NCI-H524 treated with DMSO at 0.1 percent for 48 hours (cell line): Measurements from ENCODE around the gene SLC7A8.
"Not testable (repeated sequence)": the region's sequence is repeated elsewhere in the genome, so short reads cannot be mapped to it uniquely, and the experiment has no call there.

ENCODE experiments used
- DNase-seq: peaks from one replicate; lab custom pipeline; 2025; lab: John Stamatoyannopoulos, UW

The SLC7A8 gene

DNA sequence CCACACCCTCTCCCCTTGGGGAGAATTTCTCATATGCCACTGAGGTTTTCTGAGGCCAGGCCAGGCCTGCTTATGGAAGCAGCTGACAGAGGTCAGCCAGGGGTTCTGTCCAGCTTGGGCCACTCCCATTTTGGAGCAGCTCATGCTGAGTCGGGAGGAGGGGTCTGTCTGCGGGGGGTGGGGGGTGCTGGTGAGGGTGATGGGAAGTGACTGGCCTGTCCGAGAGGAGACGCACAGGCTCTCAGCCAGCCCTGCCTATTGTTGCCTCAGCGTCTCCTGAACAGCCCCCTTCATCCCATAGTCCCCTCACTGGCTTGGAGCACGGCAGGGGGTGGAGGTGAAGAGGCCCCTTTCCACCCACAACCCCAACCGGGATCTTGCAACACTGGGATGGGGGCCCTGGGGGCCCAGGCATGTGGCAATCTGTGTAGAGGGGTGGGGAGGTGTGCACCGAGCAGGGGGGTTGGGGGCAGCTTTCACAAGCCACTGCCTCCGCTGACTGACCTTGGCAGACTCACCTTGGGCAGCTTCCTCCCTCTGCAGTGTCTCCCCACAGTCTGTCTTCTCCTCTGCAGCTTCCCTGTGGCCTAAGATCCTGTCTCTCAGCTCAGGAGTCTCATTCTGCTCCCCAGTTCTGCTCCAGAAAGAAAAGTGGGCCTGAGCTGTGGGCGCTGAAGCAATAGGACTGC lies 69.9 kb downstream of the SLC7A8 start:
- no peak for DNase-seq

DNA sequence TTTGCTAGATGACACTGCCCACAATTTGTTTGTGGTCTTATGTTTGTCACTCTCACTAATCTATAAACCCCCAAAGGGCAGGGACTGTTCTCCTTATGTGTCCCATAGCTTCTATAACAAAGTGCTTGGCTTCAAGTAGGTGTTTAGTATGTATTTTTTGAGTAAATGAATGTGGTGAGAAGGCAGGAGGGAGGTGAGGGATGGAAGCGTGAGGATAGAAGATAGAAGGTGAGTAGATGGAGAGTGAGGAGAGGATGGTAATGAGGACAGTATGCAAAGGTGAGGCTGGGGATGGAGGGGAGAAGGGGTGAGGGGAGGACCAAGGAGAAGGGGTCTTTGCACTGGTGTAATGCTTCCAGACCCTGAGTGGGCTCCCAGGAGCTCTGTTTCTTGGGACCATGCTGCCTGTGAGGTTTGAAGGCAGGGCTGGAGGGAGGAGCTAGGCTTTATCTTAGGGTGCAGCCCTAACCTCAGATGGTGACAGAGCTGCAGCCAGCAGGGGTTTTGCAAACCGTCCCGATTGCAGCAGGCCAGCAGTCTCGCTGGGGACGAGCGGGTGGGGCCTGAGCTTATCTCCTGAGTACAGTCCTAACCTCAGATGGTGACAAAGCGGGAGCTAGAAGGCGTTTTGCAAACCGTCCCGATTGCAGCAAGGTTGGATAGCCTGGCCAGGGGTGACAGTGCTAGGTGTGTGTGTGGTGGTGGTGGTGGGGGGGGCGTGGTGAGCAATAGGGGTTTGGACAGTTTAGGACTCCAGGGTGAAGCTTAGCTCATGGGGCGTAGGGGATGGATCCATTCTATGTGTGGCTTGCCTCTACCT lies 70.9 kb downstream of the SLC7A8 start:
- no peak for DNase-seq

DNA sequence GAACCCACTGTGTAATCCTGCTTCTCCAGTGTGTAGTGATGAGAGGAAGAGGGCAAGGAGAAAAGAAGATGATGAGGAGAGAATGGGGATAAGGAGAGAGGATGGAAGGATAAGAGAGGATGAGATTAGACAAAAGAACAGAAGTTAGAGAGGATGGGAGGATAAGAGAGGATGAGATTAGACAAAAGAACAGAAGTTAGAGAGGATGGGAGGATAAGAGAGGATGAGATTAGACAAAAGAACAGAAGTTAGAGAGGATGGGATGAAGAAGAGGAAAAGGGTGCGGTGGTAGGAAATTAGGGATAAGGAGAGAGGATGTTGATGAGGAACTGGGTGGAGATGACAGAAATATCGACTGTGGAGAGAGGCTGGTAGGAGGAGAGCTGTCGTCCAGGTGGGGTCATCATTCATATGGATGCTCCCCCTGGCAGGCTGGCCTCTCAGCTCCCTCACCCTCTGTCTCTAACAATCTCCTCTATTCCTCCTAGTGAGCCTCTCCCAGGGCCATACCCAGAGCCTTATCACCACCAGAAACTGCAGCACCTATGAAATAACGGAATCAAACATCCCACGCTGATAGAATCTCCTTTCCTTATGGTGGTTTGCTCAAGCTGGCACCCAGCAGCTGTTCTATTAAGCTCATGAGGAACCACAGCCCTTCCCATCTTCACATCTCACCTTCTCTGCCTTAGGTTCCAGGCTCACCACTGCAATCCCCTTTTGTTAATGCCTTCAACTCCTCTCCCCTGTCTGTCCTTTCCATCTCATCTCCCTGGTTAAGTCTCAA lies 72.7 kb downstream of the SLC7A8 start:
- DNase-seq = no peak

DNA sequence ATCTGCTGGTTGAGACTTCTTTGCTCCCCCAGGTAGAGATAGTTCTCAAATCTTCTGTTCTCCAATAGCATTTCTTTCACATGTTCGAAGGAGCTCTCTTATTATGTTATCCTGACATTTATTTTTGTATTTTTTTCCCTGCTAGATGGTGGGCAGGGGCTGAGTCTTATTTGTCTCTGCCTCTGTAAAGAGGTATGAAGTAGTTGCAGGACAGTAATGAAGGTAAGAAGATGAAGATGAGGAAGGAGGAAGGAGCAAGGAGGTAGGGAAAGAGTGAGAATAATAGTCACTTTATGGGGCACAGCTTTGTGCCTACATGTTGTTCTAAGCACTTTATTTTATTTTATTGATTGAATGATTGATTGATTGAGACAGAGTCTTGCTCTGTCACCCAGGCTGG lies 73.7 kb downstream of the SLC7A8 start:
- no peak for DNase-seq

DNA sequence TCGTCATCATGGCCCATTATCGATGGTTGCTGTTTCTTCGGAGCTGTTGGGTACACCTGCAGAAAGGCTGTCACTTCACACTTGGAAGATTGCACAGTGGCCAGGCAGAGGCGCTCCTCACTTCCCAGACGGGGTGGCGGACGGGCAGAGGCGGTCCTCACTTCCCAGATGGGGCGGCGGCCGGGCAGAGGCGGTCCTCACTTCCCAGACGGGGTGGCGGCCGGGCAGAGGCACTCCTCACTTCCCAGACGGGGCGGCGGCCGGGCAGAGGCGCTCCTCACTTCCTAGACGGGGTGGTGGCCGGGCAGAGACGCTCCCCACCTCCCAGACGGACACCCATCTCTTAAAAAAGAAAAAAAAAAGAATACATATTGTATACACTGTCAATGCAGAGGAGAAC lies 75.3 kb downstream of the SLC7A8 start:
- DNase-seq = not testable (repeated sequence)

DNA sequence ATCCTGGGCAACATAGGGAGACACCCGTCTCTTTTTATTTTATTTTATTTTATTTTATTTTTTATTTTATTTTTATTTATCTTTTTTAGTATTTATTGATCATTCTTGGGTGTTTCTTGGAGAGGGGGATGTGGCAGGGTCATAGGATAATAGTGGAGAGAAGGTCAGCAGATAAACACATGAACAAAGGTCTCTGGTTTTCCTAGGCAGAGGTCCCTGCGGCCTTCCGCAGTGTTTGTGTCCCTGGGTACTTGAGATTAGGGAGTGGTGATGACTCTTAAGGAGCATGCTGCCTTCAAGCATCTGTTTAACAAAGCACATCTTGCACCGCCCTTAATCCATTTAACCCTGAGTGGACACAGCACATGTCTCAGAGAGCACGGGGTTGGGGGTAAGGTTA lies 75.8 kb downstream of the SLC7A8 start:
- DNase-seq = not testable (repeated sequence)

DNA sequence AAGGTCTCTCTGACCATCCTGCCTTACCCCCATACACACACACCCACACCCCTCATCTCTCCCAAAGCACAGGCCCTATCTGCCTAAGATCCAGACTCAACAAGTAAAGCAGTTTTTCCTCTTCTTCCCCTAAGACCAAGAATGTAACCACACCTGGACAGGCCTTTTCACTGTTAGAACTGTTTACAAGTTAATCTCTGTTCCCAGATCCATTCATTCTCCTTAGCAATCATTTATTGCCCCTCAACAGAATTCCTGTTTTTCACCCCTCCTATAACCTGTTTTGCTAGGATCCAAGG lies 76.8 kb downstream of the SLC7A8 start:
- DNase-seq = no peak

DNA sequence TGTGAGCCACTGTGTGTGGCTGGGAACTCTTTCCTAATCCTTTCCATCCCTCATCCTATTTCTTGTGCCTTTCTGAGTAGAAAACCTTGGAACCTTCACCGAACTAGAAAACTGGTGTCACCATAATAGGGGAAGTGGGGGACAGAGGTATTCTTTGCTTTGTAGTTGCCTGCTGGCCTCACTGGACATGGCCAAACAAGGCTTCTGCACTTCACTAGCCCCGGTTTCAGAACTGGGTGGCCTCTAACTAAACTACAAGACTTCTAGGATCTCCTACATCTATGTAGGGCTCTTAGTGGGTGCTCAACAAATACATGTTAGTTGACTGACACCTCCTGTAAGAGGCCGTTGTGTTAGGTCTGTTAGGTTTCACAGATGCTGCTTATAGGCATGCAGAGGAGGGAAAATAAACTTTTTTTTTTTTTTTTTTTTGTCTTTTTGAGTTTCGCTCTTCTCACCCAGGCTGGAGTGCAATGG lies 78.1 kb downstream of the SLC7A8 start:
- DNase-seq = no peak

DNA sequence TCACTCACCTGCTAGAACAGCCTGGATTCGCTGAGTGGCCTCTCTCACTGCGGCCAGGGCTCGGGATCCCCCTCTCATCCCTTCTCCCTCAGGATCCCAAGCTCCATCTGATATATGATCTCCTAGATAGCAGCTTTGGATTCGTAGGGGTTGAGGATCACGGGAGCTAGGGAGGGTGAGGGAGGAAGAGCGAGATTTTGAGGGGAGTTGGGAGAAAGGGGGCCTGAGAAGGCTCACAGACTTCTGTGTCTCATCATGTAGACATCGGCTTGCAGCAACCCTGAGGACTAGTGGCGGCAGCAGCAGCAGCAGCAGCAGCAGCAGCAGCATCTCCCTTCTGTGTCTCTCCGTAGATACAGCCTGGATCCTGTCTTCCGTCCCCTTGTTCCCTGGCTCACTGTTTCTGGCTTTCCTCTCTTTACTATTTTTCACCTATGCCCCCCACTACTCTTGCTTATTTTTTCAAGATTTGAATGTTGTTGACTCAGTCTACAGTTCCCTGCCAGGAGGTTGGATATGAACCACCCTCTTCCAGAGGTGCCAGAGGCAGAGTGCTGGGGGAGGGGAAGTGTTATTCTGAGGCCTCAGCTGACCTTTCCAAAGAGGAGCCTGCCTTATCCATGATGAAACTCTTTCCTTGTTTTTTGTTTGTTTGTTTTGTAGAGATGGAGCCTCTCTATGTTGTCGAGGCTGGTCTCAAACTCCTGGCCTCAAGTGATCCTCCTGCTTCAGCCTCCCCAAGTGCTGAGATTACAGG lies 78.7 kb downstream of the SLC7A8 start, which contains the start of gene CIROP:
Gene CIROP, minus strand, starts transcription at position 399 of the 757 bp plus-strand sequence. Its CDS starts 69 bp downstream, at position 330.
- DNase-seq = no peak

DNA sequence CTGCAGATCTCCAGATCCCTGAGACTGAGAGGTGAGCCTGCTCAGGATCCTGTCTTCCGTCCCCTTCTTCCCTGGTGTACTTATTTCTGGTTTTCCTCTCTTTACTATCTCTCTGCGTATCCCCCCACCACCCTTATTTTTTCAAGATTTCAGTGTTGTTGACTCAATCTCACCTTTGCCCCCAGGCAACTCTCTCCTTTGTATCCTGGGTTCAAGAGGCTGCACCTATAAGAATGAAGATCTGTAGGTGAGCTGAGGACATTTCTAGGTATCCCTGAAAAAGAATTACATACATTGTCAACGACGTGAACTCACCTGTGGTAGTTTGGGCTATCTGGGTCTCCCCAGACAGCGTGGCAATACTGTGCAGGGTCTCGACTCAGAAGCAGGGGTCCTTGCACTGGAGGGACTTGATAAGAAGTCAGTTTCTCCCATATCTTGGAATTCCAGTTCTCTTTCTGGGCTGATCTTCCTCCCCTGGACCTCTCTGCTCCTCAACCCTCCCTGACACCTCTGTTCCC lies 79.3 kb downstream of the SLC7A8 start:
- no peak for DNase-seq

DNA sequence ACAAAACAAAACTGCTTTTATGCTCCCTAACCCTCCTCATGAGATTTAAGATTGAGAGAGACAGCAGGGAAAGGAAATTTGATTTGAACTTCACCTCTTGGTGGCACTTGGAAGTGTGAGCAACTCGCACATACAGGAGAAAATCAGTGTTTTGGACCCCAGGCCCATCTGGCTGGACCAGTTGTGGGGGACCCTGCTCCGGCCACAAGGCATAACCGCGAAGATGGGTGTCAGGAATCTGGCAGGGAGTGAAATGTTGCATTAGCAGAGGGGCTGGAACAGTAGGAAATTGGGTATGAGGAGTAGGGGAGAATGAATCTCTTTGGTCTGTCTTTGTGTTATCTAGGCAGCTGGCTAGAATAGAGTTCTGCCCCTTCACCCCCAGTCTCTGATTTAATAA lies 79.9 kb downstream of the SLC7A8 start:
- DNase-seq = no peak

DNA sequence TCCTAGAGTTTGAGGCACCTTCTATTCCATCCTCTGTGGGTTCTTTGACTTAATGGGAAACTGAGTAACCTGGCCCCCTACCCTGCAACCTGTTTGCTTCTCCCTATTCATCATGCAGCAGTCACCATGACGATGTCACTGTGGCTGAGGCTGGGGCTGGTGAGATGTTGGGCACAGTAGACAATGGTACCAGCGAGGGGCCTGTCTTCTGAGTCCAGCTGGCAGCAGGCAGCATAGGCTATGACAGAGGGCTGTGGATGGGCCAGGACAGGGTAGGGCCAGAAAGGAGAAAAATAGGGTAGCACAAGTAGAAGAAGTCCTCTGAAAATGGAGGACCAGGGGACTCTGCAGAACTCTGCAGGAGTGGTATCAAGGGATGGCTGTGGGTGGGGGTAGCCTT lies 80.7 kb downstream of the SLC7A8 start:
- DNase-seq = no peak

DNA sequence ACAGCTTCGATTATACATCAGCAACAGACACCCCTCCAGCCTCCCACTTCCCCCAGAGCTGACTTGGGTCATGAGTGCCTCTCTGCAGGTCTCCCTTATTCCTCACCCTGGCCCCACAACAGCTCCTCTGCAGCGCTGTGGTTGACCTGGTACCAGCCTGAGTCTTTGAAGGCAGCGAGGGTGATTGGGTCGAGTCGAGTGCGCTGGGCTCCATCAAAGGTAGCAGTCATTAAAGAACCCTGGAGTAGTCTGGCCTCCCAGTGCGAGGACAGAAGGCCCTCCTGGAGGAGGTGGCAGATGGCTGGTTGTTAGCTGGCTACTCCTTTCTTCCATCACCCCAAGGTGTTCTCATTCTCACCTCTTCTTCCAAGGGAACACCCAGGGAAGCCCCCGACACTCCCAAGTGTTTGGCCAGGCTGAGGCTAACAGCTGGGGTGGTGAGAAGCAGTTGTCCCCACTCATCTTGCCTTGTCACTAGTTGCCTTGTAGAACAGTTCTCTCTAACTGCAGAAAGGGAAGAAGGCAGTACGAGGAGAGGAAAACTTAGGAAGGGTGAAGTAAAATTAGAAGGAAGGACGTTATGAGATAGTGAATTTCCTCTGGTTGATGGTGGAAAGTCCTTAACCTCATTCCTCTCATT lies 81.4 kb downstream of the SLC7A8 start:
- DNase-seq = no peak

DNA sequence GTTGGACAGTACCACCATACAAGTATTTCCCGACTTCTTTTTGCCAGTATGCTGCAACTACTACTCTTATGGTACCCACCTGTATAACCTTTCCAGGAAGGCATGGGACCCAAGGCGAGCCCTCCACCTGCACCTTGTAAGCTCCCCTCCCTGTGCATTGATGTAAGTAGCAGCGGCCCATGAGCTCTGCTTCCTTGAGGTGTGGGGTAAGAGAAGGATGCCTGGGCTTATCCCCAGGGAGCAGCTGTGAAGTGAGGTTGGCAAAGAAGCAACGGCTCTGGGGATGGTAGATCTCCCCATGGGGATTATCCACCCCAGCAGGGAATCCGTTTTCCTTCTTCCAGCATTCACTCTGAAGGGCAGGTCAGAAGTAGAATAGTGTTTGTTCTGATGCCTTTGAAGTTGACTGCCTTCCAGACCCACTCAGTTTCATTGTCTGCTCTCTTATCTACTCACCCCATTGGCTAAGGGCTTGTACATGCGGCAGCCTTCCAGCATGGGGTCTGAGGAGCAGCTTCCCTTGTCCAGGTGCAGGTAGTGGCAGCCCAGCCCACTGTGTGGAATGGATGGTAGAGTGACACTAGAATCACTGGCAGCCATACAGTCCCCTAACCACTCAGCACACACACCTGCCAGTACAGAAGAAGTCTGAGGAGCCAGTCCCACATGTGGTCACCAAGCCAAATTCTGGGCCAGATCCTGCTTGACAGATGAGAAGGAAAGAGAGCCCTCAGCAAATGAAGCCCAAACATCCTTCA lies 82.1 kb downstream of the SLC7A8 start:
- DNase-seq = no peak

DNA sequence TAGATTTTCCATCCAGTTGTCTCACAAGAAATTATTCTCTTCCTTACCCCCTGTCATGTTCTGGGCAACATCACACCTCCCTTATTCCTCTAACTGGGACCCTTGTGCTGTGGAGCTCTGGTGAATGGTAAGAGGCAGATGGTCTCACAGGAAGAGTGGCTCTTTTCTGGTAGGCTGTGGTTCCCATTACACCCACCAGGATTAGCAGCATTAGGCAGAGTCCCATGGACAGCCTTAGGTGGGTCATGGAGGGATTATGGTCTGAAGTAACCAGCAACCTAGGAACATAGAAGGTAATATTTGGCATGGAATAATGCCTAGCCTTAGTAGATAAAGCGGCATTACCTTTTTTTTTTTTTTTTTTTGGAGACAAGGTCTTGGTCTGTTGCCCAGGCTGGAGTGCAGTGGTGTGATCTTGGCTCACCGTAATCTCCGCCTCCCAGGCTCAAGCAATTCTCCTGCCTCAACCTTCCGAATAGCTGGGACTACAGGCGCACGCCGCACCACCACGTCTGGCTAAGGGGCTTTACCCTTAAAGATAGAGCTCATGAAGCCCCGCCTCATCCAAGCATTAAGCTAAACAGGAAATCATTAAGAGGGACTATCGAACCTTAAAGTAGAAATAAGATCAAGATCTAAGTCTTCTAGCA lies 84.1 kb downstream of the SLC7A8 start:
- DNase-seq = no peak

DNA sequence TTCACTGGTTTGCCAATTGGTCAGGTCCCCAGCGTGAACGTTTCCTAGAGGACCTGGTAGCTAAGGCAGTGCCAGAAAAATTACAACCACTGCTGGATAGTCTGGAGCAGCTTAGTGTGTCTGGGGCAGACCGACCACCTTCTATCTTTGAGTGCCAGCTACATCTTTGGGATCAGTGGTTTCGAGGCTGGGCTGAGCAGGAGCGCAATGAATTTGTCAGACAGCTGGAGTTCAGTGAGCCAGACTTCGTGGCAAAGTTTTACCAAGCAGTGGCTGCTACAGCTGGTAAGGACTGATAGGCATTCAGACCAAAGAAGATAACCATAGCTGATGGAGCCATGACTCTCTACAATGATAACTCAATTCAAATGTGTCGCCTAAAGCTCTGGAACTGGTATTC lies 85.7 kb downstream of the SLC7A8 start:
- no peak for DNase-seq

DNA sequence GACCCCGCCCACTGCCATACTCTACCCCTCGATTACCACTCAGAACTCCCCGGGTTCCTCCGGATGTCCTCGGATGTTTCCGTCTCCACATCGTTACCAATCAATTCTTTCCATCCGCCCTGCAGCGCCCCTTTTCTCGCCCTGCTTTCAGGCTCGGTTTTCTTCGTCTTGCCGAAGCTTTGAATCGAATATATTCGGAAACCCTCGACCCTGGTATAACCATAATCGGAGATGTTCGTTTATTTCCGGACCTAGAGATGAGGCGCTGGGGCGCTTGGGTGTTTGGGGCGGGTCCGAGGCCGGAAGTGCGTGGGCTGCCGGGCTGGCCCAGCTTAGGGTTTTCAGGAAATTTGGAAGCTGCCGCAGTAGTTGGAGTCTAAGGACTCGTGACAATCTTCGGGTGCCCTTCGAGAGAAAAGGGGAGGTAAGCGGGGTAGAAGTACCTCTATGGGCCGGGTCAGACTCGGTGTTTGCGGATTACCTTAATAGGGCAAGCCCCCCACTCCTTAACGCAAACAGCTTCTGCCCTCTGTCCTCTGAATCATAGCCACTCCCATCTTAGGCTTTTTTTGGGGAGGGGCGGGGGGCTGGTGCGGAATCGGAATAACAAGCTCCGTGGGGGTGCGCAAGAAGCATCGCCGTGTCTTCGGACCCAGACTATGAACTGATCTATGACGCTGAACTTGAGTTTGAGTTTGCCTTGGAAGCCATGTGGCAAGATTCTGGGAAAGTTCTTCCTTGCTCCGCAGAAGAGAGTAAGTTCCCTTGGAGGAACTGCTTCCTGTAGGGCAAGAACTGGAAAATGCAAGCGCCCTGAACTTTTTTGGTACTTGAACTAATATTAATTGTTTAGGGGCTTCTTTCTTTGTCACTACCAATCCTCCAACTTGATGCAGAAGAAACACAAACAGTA lies 88.0 kb downstream of the SLC7A8 start, which contains the start of gene C14orf119:
Gene C14orf119, plus strand, starts transcription at position 310 of the 913 bp plus-strand sequence. CDS start 2,154 bp downstream, outside the sequence.
- no peak for DNase-seq

DNA sequence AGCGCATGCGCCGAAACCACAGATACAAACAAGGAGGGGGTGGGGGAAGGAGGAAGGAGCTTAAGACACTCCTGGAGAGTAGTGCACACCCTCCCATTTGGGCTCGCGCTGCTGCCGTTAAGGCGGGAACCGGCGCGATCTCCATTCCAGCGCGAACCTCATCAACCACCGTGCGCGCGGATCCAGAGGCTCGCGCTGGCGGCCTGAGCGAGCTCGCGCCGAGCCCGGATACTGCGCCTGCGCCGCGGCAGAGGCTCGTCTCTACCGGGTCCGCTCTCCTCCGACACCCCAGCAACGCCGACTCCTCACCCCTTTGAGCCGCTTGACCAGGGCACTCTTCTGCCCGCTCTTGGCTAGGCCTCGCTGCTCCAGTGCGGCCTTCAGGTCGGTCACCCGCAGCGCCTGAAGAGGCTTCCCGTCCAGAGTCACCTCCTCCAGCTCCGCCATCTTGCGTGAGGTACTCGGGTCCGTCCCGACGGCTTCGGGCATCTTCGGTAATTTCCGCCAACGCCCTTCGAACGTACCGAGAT lies 88.7 kb downstream of the SLC7A8 start, which contains the start of gene ACIN1:
Gene ACIN1, minus strand, starts transcription at position 471 of the 530 bp plus-strand sequence. Its CDS starts 24 bp downstream, at position 447.
- no peak for DNase-seq
